GM21515 (cell line): ENCODE measurements around the gene DGKD.
A peak's percentile ranks its signal among the peaks of the same experiment; 100 is the strongest.
"Not testable (repeated sequence)": the region's sequence is repeated elsewhere in the genome, so short reads cannot be mapped to it uniquely, and the experiment has no call there.

Experiments used
- ATAC-seq: cut with Tn5 transposase; IDR thresholded peaks from one replicate; pipeline ENCODE4 v1.9.1; 2021; ENCODE audit not compliant: unreplicated experiment

DGKD gene

DNA sequence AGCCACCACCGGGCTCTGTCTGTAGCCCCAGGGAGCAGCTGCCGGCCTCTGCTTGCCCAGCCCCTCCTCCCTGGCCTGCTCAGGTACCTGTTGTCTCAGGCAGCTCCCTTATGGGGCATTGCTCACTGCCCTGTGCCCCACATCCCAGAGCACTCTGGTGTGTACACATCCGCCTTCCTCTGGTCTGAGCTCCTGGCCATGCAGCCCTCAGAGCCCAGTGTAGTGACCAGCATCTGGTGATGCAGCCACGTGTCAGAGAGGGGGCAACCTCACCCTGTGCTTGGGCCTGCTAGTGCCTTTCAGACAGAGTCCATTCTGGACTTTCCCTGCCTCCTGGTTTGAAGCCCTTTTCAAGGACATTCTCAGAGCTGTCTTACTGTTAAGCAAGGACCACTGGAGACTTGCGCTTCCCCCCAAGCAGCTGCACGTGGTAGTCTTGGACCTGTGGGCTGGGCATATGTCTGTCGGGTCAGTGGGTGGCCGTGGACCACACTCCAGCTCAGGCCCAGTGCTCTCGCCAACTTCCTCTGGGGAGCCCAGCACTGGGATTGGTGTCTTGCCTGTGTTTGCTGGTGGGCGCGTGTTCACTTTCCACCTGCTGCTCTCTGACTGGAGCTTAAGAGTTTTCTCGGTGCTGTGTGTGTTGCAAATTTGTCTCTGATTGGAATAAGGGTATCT is 30.7 kb downstream of the DGKD start:
- peak; percentile 5 for ATAC-seq

DNA sequence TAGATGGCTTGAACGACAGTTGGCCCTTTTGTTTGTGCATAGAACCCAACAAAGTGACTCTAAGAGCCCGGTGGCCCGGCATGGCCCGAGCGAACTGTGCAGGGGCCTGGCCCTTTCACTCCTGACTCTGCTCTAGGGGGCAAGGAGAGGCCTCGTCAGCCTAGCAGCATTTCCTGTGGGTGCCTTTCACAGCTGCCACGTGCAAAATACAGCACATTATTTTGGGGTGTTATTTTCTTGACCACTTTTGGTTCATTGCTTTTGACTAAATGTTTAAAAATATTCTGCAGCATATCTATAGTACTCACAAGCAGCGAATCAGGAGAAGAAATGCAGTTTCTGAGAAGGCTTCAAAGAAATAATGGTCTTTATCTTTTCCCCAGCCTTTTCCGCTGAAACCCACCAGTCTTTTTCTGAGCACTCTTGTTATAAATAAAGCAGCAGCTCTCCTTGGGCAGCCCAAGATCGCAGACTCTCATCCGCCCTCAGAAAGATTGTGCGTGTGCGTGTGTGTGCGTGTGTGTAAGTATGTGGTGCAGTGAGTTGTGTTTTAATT is 31.3 kb downstream of the DGKD start:
- ATAC-seq, result peak; percentile 72

DNA sequence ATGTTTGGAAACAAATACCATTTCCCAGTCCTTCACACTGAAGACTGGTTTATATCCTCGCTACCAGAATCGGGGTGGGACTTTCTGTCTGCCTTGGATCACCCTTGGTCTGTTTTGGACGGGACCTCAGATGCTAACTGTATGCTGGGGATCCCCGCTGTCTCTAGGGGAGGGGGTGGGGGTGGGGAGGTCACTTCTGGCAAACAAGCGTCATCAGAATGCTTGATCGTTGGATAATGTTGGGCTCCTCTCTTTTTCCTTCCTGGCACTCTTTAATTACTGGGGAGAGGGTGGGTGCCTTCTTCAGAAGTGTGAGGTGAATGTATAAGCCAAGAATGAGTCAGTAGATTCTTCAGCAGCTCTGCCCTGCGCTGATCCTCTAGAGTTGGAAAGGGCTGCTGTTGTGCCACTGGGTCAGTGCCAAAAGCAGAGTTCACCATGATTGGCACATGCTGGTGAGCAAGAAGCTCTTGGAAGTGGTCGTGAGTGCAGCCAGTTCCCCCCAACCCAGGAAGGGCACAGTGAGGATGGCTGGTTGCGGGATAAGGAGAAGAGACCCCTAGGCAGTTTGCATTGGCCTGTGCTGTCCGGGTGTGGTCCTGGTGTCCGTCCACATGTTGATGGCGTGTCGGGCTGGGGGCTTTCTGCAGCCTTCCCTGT is 32.2 kb downstream of the DGKD start:
- ATAC-seq, result no peak

DNA sequence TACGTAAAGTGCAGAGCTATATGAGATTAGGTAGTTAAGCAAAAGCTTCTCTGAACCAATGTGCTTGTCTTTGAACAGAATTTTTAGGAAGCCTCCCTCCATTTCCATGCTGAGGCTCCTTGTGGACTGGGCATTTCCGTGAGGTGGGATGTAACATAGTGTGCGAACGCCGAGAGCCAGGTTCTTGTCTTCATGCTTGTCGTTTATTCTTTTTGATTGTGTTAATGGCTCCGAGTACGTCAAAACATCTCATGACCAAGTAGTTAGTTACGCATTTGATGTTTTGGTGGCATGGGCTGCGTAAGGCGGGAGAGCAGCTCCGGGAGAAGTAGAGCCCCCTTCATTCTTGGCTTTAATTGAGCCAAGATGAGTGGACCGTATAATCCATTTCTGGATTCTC is 32.9 kb downstream of the DGKD start:
- ATAC-seq, result no peak

DNA sequence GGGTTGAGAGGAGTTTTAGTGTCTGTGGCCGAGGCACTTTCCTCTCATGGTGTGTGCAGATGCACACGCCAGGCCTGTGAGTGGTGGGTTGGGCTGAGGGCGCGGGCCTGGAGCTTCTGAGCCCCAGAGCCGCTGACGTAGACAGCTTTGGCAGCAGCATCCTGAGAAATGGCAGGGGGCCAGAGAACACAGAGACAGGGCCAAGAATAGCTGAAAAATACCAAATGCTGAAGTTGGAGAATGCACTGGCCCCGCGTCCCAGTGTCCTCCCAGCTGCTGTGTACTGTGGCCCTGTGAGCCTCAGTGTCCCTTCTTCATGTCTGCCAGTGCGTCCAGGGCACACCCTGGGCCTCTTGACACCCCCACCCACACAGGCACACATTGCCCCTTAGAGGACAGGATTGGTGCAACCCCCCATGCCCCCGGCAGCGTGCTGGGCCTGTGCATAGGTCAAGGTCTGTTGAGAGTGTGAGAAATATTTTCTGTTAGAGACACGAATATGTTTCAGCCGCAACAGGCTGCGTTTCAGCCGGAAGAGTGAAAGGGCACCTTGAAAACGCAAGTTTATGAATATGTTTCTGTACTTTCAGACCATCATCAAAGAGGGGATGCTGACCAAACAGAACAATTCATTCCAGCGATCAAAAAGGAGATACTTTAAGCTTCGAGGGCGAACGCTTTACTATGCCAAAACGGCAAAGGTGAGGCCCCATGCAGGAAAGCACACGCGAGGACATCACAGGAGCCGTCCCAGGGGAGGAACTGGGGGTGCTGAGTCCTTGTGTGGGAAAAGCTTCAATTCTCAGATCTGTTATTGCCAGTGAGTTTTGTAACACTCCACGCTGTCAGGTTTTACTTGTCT is 33.6 kb downstream of the DGKD start:
- no peak for ATAC-seq

DNA sequence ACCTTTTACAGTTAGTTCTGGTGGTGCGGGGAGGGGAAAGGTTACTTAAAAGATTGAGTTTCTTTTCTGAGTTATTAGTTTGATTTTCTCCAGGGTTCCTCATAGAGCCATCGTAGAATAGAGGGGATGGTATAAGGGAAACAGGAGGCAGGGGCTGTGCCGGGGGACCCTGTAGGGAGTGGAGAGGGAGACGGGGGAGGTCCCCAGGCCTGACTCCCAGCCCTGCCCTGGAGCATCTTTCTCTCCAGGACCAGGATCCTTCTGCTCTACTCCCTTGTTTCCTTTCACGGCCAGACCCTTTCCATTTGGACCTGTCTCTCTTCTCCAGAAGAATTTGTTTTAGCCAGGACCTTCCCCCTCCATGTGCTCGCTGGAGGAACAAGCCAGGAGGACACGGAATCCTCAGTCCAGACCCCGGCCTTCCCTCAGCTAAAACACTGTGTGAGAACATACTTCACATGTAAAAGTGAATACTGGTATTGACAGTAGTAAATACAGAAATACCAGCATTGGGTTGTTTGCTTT is 35.4 kb downstream of the DGKD start:
- no peak for ATAC-seq

DNA sequence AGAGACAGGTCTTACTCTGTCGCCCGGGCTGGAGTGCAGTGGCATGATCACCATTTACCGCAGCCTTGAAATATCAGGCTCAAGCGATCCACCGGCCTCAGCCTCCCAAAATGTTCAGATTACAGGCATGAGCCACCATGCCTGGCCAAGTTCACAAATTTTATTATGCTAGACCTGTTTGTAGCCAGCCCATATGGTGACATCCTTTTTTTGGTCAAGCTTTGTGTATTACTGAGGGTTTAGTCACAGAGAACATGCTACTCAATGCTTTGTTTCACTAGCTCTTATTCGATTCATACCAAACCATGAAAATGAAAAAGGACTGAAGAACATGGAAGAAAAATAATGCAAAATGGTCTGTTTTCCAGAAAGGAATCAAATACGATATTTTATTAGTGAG is 41.4 kb downstream of the DGKD start:
- no peak for ATAC-seq

DNA sequence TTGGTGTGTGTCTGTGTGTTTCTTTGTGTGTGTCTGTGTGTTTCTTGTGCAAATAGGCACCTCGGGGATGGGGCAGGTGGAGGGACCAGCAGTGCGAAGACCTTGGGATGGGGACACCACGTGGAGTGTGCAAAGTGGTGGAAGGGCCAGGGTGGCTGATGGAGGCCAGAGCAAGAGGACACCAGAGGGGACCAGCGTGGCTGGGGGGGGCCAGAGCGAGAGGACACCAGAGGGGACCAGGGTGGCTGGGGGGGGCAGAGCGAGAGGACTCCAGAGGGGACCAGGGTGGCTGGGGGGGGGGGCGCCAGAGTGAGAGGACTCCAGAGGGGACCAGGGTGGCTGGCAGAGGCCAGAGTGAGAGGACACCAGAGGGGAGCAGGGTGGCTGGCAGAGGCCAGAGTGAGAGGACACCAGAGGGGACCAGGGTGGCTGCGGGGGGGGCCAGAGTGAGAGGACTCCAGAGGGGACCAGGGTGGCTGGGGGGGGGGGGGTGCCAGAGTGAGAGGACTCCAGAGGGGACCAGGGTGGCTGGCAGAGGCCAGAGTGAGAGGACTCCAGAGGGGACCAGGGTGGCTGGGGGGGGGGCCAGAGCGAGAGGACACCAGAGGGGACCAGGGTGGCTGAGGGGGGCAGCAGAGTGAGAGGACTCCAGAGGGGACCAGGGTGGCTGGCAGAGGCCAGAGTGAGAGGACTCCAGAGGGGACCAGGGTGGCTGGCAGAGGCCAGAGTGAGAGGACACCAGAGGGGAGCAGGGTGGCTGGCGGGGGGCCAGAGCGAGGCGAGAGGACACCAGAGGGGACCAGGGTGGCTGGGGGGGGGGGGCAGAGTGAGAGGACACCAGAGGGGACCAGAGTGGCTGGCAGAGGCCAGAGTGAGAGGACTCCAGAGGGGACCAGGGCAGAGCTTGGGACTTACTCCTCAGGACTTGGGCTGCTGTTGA is 42.7 kb downstream of the DGKD start:
- not testable (repeated sequence) for ATAC-seq

DNA sequence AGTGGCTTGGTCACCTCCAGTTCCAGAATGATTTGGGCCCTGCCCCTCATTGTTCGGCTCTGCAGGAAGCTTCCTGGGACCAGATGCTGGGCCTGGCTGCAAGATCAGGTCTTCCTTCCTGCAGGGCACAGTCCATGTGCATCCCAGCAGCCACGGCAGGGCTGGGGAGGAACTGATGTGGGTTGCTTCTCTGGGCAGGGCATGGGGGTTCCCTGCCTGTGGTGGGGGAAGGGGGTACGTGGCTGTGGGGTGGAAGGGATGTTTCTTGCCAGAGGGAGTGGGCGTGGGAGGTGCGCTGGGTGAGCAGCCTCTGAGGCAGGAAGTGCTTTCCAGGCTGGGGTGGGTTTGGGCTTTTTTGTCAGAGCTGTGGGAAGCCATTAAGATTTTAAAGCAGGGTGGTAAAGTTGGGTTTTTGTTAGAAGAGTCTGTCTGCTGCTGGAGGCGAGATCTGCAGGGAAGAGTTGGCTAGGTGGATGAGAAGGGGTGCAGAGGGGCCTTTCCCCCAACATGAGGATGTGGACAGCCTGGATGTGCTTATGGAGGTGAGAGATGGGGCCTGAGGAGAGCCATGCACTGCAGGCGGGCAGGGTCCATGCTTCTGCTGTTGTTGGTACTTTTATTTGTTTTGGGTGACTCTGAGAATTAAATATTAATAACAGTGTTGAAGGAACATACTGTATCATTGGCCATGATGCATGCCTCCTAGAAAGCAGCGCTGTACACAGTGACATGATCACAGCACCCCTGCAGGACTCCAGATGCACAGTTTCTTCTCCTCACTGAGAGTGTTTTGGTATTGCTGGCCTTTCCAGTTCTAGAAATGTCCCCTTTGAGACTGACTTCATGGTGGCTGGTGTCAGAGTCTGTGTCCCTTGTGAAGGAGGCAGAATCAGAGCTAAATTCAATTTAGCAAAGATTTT is 45.3 kb downstream of the DGKD start:
- ATAC-seq, result no peak

DNA sequence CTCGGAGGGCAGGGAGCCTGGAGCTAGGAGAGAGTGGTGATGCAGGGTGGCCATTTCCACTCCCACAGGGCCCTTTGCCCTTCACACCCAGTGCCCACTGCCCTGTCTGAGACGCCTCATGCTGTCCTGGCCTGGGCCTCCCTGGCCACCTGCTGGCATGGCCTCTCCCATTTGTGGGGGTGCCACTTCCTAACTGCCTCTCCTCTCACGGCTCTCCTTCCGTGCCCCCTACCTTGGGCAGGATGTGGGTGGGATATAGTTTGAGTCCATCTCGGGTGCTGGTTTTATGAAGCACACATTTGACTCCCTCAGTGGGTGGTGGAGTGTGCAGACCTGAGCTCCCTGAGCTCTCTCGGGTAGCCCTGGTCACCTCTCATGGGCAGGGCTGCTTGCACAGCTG is 46.0 kb downstream of the DGKD start:
- ATAC-seq, result no peak

DNA sequence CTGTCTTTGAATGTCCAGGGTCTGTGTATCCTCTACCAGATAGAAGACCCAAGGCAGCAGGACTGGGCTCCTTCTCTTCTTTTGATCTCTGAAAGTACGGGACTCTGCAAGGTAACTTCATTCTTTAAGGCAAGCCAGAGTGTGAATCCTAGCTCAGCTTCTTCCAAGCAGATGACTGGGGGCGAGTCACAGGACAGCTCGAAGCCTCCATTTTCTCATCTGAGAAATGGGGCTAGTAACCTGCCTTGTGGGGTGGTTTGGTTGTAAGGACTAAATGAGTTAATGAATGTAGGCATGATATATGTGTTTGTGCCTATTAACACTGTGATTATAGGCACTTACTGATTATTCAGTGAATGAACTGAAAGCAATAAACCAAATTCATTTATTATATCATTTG is 46.7 kb downstream of the DGKD start:
- no peak for ATAC-seq

DNA sequence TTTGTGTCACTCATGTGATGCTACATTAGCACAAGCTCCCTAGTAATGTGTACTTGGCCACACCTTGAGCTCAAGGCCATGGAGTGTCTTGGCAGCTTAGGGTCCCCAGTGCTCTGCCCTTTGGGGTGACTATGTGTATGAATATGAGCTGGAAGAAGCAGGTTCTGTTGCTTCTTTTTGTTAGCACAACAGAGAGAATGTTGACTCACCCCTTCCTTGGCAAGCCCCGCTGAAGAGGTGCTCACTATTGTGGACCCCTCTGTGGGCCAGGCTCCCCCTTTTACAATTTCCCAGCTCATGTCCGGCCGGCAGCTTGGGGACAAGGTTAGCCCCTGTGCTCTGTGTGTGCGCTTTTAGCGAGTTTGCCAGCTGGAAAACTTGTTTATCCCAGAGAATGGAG is 48.1 kb downstream of the DGKD start:
- no peak for ATAC-seq

DNA sequence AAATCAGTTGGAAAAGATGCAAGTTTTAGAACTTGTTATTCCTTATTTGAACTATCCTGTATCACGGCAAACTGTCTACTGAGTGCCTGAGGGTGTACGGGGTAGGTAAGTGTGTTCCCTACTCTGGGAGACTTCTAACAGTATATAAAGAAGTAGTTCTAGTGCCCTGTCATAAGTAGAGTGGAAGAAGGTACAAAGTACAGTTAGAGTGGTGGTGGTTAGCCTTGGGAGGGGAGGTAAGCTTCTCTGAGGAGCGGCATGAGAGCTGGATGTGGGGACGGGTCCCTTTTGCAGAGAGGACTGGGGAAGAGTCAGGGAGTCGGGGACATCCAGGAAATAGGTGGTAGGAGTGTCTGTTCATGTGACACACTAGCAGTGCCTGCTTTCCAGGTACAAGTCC is 48.5 kb downstream of the DGKD start:
- ATAC-seq, result no peak

DNA sequence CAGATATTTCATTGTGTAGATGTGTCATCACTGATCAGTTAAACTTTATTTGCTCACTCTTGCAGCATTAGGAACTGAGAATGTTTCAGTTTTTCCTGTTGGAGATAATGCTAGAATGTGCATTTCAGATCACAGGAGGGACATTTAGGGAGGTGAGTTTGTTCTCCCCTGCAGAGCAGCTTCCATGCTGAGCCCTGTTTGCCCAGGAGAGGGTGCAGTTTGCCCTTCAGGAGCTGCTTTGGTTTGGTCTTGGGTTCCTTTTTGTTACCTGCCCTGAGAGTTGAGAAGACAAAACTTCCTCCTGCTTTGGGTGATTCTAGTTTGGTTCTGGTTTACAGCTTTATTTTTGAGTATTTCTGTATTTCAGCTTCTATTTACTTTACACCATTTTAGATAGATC is 49.9 kb downstream of the DGKD start:
- no peak for ATAC-seq

DNA sequence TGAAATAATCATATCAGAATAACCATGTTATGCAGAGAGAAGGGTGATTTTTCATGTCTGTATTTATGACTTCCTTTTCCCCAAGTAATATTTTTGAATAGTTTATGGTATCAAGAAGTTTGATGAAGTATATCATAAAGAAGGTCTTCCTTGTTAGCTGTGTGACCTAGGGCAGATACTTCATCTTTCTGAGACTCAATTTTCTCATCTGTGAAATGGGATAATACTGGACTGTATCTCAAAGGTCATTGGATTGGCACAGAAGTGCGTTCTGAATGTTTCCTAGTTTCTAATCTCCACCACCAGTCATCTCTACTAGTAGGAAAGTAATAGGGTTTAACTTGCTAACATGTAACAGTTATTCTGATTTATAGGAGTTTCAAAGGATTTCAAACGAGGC is 52.6 kb downstream of the DGKD start:
- no peak for ATAC-seq

DNA sequence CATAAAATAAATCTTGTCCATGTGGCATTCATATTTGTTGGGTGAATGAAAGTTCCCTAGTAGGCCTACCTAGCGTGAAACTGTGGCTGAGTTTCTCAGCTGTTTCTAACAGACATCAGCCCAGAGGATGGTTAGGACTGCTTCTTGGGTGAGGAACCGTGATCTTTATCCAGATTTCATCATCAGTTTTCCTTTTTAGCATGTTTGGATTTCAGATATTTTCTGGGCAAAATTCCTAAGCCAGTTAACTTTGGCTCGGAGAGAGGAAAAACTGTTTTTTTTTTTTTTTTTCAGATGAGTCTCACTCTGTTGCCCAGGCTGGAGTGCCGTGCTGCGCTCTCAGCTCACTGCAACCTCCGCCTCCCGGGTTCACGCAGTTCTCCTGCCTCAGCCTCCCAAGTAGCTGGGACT is 53.5 kb downstream of the DGKD start:
- ATAC-seq, result no peak

DNA sequence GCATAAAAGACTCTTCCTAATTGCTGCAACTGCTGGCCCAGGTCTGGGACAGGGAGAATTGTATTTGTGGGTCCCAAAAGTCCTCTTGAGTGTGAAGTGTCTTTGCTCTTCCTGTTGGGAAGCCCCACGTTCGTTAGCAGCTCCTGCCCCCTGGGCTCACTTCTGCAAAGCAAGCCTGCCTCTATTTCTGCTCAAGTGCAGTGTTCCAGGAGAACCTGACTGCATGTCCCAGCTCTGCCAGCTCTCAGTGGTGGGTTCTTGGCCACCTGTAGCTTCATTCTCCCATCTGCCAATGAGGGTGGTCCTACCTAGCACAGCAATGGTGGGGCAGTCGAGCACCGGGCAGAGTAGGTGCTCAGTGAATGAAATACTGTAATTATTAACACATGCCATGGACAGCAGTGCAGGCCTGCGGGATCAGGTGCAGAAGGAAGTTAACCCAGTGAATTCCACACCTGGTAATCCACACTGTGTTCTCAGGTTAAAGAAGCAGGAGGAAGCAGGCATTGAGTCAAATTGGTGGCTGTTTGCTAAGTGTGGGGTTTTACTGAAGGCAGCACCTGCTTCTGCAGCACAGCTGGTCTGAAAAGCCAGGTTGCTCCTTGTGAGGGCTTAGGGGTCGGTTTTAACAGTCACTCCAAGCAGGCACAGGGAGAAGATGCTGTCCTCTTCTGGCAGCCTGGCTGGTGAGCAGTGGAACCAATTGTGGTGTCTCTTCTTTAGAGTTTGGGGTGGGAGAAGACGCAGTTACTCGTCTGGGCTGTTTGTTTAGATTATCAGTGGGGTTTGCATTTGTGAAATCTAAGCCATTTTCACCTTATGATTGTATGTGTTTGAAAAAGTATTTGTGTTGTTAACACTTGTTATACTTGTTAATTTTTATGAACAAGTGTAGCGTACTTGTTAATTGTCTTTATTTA is 54.3 kb downstream of the DGKD start:
- ATAC-seq, result no peak

DNA sequence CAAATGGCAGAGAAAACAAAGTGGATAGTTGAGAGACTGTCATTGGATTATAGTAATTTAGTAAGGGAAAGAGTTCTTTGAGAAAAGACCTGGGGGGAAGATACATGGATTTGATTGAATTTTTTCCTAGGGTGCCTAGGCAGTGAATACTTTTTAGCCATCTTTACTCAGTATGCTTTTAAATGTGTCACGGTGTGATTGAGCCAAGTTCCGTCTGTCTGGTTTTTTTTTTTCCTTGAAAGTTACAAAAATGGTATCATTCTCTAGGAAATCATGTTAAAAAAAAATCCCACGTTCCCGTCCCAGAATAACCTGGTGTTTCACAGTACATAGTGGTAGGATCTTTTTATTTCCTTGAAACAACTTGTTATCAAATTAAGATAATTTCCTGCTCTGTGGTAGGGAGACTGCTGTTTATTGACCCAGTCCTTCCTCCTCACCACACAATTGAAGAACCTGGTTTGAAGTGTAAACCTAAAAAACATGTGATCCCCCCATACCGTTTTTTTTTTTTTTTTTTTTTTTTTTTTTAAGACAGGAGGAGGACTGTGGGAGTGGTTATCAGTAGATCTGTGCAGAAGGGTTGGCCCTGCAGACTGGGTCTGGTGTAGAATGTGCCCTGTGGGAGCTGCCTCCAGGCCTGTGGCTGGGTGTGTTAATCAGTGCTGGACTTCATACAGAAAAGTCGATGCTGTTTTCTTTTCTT is 55.1 kb downstream of the DGKD start:
- no peak for ATAC-seq
